GM18526 (cell line): ENCODE measurements around the gene DOCK9.

Source experiments
- POLR2A ChIP-seq: IDR thresholded peaks from 3 replicates; pipeline ENCODE4 v1.6.1; 2011; ENCODE audit not compliant: insufficient read length; ENCODE audit errors: extremely low read depth

DOCK9 gene

DNA sequence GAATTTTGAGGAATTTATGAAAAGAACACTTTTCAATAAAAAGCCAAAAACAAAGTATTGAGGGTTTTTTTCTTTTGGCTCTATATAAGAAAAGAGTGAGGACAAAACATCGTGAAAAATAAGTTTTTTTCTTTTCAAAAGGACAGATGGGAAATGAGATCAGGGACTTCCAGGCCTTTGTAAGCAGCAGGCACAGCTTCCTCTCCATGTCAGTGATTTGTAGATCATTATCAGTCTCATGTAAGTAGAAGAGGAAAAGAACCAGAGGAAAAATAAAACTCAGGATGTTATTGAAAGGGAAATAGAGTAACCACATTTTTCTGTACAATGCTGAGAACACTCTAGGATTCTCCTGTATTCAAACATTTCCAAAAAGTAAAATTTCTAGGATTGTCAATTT is 29.9 kb downstream of the DOCK9 start:
- no peak for TF ChIP-seq POLR2A

DNA sequence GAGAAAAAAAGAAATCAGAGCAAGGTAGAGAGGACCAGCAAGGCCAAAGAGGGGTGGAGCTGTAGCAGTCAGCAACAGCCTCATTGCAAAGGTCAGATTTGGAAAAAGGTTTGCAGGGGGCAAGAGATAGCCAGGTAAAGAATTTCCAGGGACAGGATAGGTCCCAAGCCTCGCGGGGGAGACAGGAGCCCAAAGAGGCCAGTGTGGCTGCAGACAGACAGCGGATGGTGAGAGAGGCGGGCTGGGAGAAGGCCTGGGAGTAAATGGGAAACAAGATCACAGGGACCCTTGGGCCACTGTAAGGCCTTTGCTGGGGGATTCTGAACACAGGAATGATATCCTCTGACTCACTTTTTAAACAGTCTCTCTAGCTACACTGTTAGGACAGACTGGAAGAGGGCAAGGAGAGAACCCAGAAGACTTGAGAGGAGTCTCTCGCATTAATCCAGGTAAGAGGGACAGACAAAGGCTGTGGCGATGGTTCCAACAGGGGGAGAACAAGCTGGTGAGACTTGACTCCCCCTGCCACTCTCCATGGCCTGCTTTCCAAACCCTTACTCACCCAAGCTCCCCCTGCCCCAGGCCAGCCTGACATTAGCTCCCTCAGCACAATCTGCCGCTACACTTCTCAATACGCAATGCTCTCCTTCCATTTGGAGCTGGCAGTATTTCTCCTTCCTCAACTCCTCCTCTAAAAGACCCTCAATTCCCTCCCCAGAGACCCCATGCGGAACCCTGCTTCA is 31.8 kb downstream of the DOCK9 start:
- TF ChIP-seq POLR2A, result no peak

DNA sequence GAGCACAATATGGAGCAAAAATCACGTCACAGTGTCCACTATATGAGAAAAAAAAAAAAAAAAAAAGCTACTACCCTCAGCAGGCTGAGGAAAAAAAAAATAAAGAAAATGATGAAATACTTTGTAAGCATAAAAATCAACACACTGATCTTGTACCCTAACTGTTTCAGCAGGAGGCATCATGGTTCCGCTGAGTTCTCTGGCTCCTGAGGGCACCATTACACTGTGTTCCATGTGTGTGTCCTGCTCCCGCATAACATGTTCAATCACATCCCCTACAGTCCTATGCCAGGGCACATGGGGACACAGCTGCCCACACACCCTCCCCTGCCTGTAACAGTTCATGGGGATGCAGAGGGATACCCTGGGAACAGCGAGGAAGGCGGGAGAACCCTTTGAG is 33.5 kb downstream of the DOCK9 start:
- no peak for TF ChIP-seq POLR2A

DNA sequence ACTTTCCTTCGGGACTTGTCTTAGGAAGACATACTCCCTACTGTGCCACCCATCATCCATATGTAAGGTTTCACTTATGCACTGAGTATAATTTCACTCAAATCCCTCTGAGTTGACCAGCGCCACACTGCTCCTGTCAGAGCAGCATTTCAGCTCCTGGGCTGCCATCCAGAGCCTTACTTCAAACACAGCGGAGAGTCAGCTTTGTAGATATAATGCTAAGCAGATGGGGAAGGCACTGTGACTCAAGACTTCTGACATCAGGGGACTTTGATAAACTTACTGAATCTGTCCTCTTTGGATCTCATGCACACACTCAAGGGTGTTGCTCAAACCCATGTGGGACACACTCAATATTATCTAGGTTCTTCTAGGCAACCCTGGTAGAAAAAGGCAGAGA is 34.9 kb downstream of the DOCK9 start:
- TF ChIP-seq POLR2A, result no peak

DNA sequence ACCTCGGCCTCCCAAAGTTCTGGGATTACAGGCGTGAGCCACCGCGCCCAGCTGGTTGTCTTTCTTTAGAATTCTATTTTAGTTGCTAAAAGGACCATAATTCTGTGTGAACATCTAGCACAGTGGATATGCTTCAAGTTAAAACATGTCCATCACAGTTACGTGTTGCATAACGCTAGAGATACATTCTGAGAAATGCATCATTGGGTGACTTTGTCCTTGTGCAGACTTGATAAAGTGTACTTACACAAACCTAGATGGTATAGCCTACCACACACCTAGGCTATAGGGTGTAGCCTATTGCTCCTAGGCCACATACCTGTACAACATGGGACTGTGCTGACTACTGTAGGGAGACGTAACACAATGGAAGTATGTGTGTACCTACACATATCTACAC is 35.4 kb downstream of the DOCK9 start:
- no peak for TF ChIP-seq POLR2A

DNA sequence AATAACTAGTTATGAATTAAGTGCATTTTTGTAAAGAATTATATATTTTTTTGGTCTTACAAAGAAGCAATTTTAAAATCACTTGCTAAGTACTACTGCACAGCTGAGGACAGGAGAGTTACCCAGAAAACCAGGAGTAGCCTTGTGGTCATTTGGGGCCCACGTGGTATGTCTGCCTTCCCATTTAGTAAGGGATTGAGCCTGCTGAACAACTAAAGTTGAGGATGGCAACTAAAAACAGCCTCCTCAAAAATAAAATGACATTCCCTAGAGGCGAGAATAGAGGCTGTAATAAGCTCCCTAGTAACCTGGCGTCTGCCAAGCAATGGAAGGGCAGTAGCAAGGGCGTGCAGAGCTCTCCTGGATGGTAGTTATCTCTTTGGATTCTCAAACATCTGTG is 36.3 kb downstream of the DOCK9 start:
- TF ChIP-seq POLR2A, result no peak

DNA sequence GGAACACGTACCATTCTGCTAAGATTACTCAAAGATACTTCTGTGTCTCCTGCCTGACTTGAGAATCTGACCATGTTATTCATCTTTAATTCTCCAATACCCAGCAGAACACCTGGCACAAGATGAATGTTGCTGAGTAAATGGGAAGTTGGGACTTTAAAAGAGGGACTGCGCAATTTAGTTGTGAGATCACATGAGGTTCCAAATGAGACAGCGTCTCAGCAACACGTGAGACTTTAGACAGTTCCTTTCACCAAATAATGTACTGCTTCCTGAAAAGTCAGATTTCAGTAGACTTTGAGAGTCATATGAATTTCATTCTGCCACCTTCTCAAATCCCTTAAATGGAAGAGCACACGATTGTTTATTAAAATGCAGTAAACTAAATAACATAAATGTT is 36.7 kb downstream of the DOCK9 start:
- TF ChIP-seq POLR2A, result no peak

DNA sequence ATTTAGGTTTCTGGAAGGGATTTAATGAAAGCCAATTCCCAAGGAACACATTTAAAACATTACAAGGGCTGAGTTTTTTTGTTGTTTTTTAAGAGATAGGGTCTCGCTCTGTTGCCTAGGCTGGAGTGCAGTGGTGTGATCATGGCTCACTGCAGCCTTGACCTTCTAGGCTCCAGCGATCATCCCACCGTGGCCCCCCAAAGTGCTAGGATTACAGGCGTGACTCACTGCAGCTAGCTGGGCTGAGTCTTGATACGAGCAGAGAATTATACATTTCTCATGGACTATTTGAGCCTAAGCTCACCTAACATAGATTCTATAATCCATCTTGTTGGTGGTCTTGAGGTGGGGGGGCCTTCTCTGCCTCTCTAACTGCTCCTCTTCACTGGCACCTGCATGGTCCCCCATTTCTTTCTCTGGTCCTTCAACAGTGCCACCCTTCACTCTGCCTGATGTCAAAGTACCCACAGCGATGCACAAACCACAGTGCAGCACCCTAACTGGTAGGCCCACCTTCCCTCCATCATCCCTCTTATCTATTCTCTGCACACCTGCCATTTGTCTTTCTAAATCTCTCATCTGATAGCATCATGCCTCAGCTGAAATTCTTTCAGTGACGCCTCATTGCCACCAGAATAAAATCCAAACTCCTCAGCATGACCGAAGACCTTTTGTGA is 37.4 kb downstream of the DOCK9 start:
- TF ChIP-seq POLR2A, result no peak

DNA sequence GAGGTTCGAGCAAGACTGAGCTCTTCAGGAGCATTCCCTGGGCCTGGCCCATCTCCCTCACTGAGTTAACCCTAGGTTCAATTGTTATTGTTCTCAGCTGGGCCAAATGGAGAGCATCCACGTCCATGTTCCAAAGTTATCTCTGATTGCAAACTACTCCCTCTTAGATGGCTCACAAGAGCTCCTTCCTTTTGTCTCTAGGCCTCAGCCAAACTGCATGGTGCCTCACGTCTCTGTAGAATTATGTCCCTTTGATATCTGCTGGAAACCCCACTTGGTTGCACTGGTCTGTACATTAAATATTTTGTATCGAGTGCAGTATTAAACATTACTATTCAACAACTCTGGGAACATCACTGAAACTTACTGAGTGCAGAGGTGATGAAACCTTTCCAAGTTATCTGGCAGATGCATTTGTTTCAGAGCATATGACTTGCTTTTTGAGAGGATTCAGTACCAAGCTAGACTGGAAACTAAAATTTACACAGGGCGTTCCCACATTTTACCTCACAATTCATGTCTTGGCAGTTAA is 38.1 kb downstream of the DOCK9 start:
- no peak for TF ChIP-seq POLR2A

DNA sequence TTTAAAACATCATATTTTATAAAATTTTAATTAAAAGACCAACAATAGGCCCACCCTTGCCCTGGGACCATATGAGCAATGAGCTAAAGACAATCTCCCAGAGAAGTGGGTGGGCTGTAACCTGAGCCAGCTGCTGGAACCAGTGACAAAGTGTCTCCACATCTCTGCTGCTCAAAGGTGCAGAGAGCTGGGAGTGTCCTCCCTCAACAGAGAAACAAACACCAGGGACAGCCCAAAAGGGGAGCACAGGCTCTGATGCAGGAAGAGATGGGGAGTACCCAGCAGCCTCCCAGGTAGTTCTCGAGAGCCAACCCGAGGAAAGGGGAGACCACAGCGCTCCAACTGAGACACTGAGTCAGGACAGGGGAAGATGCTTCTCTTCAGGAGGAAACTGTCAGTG is 39.1 kb downstream of the DOCK9 start:
- TF ChIP-seq POLR2A, result no peak

DNA sequence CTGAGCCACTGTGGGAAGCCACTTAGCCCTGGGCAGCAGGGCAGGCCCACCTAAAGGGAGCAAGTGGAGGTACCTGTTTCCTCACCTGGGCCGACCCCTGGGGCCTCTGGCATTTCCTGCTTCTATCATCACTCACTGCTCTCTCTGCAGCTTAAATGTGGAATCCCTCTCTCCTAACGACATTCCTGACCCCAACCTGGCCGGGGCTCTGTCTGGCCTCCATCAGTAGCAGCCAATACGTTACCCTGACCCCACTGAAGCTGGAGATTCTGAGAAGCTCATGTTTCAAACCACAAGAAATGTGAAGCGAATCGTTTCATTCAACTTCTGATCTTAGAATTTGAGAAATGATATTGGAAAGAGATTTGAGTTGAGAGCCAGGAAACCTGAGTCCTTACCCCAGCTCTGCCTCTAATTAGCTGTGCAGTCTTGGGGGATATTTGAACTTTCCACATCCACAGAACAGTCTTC is 39.9 kb downstream of the DOCK9 start:
- TF ChIP-seq POLR2A, result no peak

DNA sequence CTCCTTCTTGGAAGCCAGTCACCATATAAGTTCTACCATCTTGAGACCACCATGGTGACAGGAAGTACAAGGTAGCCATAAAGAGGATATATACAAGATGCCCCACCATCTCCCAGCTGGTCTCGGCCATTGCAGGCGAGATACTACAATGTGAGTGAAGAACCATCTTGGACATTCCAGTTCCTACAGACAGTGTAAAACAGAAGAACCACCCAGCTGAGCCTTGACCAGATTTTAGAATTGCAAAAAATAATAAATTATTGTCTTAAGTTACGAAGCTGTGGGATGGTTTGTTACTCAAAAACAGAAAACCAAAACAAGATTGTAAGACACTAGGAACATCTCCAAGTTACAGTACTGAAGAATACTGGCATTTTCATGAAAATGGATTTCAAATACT is 43.6 kb downstream of the DOCK9 start:
- no peak for TF ChIP-seq POLR2A

DNA sequence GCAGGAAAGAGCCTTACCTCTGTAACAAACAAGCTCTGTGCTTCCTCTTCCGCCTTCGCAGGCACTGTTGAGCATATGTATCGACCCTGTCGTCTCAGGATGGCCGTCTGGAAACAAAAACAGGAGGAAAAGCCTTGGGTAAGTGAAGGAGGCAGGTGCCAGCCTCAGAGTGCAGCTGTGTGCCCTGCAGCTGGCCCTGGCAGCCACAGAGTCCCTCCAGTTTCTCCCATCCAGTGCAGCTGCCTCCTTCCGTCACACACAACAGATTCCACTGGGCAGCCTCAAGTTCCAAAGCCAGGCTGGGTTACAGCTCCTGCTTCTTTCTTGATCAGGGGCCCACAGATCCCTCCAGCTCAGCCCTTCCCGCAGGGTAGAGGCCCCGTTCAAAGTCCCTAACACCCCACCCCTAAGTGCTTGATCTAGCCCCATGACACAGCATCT is 47.7 kb downstream of the DOCK9 start:
- no peak for TF ChIP-seq POLR2A

DNA sequence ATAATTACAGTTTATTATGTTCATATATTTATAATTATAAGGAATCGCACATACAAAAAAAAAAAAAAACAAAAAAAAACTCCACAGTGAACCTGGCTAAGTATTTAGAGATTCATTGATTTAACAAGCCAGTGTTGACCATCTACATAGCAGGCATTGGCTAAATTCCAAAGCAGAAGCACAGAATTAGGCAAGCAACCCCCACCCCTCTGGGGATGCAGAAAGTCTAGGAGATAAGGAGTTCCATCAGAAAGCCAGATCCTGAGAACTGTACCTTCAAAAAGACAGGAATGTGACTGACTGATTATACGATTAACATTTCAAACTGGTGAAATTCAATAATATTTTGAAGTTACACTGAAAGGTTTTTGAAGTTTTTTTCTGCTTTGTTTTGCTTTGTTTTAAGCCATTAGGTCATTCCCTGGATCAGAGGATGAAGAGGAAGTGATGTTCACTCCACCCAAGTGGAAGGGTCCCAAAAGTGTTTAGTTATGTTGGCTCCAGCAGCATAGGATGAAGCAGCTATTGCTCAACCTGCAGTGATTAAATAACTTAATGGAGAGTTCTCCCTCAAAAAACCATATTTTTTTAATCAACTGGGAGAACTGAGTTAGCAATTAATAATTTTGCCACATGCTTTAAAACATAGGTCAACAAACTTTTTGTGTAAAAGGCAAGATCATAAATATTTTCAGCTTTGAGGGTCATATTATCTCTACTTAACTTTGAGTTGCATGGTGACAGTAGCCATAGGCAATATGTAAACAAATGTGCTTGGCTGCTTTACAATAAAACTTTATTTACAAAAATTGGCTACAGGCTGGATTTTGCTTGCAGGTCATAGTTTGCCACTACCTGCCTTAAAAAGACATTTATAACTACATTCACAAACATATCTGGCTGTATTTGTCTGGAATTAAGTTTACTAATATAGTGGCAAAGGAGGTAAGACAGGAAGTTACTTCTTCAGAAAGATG is 49.6 kb downstream of the DOCK9 start:
- TF ChIP-seq POLR2A, result no peak

DNA sequence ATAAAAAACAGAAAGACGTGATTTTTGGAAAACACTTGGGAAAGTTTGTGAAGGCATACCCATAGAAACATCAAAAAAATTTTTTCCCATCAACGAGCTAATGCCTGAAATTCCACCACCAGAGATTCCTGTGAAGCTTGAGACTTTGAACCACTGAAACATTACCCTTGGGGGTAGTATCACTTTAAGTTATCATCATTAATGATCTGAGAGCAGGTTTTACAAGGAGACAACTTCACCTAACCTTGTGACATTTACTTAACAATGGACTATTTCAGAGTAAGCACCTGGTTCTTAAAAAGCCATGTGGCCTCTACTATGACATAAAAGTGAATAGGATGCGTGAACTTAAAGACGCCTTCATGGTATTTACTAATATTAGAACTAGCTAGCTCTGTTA is 51.9 kb downstream of the DOCK9 start:
- TF ChIP-seq POLR2A, result no peak
